GM12872 (cell line): ENCODE data around the gene GPR156.

ENCODE experiments used
- TF ChIP-seq, protein P1 (sequence below): IDR thresholded peaks from 3 replicates; pipeline ENCODE4 v1.5.1; 2011; ENCODE audit warnings: low read depth, mild to moderate bottlenecking, low read length, moderate library complexity; ENCODE audit not compliant: insufficient read depth

Gene GPR156

GRCh38 chr3:120157681-120158080 lies 127.3 kb downstream of the GPR156 start:
- TF ChIP-seq, protein P1, sequence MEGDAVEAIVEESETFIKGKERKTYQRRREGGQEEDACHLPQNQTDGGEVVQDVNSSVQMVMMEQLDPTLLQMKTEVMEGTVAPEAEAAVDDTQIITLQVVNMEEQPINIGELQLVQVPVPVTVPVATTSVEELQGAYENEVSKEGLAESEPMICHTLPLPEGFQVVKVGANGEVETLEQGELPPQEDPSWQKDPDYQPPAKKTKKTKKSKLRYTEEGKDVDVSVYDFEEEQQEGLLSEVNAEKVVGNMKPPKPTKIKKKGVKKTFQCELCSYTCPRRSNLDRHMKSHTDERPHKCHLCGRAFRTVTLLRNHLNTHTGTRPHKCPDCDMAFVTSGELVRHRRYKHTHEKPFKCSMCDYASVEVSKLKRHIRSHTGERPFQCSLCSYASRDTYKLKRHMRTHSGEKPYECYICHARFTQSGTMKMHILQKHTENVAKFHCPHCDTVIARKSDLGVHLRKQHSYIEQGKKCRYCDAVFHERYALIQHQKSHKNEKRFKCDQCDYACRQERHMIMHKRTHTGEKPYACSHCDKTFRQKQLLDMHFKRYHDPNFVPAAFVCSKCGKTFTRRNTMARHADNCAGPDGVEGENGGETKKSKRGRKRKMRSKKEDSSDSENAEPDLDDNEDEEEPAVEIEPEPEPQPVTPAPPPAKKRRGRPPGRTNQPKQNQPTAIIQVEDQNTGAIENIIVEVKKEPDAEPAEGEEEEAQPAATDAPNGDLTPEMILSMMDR, result no peak

GRCh38 chr3:120157113-120157512 lies 127.9 kb downstream of the GPR156 start:
- TF ChIP-seq, protein P1, result no peak

- TF ChIP-seq, protein P1, result no peak
These were observed 128.3 kb downstream of the GPR156 start for GRCh38 chr3:120156699-120157098.

GRCh38 chr3:120155108-120155507 lies 129.9 kb downstream of the GPR156 start:
- TF ChIP-seq, protein P1, result no peak

- TF ChIP-seq, protein P1, result no peak
These were observed 131.7 kb downstream of the GPR156 start for GRCh38 chr3:120153294-120153693.

- TF ChIP-seq, protein P1, result no peak
These were observed 133.2 kb downstream of the GPR156 start for GRCh38 chr3:120151791-120152190.

DNA sequence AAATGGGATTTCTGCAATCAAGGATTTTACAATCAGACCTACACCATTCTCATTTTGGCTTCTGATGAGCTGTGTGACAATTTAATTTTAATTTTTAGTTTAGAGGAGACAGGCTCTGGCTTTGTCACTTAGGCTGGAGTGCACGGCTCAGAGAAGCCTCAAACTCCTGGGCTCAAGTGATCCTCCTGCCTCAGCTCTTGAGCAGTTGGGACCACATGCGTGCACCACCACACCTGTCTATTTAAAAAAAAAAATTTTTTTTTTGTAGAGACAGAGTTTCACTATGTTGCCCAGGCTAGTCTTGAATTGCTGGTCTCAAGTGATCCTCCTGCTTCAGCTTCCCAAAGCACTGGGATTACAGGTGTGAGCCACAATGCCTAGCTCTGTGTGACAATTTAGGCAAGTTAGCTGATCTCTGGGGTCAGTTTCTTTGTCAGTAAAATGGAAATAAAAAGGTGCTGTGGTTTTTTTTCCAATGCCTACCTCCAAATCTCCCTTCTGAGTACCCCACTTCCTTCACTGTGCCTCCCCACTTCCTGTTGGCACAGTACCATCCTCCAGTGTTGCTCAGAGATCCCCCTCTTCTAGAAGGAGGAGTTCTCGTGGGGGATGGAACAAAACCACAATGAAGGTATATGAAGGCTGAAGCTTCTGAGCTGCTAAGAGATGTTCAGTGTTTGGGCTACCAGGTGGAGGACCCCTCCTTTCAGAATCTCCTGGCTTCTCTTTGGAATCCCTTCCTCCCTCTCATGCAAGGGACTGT lies 136.7 kb downstream of the GPR156 start:
- TF ChIP-seq, protein P1, result no peak
